ENCODE measurements around the gene ANKS4B.
"Not testable (repeated sequence)": the region's sequence is repeated elsewhere in the genome, so short reads cannot be mapped to it uniquely, and the experiment has no call there.

The ANKS4B gene, protein sequence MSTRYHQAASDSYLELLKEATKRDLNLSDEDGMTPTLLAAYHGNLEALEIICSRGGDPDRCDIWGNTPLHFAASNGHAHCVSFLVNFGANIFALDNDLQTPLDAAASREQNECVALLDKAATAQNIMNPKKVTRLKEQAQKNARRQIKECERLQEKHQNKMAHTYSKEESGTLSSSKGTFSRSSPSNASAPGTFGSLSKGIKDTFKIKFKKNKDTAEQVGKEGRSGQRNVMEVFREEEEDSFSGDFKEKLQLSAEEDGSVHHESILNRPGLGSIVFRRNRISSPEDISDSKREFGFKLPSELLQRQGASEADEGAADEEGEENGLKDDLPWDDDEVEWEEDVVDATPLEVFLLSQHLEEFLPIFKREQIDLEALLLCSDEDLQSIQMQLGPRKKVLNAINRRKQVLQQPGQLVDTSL

DNA sequence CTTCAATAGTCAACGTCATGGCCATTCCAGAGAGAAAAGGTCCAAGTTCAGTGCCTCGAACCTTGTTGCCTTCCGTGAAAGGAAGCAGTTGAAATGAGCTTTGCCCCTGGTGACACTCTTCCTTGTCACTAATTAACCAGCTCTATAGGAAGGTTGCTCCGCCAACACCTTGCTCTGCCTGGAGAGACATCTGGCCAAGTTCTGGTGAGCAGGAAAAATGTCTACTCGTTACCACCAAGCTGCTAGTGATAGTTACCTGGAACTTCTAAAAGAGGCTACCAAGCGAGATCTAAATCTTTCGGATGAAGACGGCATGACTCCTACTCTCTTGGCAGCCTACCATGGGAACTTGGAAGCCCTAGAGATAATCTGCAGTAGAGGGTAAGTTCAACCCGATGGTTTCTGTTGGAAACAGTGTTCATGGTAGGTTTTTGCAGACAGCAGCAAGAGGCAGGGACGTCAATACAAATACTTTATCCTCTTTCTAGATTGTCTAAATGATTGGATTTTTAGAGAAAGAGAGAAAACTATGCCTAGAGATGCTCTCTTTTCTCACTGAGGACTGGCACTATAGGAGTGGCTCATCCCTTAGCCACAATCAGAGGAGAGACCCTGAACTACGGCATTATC lies at the start of gene ANKS4B:
TSS of gene ANKS4B (plus strand) at position 179 of the 630 bp plus-strand sequence. CDS start at position 218, 39 bp downstream.
- DNase-seq = no peak

DNA sequence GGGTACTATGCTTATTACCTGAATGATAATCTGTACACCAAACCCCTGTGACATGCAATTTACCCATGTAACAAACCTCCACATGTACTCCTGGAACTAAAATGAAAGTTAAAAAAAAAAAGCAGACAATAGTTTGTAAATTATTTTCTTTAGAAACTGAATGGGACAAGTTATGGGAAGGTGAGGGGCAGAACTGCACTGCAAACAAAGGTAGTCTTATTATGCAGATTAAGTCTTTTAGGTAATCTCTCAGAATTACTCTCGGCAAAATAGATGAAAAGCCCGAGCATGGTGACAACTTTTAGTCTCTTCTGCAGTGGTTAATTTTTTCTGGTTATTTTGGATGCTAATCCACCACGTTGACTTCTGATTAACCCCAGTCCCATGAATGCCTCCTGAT lies 49.5 kb upstream of the ANKS4B start:
- DNase-seq = no peak

DNA sequence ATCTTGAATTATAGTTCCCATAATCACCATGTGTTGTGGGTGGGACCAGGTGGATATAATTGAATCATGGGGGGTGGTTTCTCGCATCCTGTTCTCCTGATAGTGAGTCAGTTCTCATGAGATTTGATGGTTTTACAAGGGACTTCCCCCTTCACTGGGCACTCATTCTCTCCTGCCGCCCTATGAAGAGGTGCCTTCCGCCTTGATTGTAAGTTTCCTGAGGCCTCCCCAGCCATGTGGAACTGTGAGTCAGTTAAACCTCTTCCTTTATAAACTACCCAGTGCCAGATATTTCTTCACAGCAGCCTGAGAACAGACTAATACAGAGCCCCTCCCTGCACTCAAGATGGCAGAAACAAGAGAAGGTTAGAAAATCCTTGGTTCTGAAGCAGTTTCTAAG lies 48.7 kb upstream of the ANKS4B start:
- no peak for DNase-seq

DNA sequence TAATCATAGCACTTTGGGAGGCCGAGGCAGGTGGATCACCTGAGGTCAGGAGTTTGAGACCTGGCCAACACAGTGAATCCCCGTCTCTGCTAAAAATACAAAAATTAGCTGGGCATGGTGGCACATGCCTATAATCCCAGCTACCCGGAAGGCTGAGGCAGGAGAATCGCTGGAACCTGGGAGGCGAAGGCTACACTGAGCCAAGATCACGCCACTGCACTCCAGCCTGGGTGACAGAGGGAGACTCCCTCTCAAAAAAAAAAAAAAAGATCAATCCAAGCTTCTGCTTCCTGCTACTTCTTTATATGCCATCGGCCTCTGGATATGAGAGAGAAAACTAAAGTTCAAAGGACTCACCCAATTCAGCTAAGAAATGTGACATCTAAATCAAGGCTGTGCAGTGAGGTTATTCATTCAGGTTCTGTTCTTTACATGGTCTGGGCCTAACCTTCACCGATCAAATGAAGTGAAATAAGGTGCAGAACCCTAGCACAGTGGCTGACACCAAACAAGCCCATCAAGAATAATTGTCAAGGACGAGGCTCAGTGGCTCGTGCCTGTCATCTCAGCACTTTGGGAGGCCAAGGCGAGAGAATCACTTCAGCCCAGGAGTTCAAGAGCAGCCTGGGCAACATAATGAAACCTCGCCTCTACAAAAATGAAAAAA lies 47.7 kb upstream of the ANKS4B start:
- DNase-seq = no peak

DNA sequence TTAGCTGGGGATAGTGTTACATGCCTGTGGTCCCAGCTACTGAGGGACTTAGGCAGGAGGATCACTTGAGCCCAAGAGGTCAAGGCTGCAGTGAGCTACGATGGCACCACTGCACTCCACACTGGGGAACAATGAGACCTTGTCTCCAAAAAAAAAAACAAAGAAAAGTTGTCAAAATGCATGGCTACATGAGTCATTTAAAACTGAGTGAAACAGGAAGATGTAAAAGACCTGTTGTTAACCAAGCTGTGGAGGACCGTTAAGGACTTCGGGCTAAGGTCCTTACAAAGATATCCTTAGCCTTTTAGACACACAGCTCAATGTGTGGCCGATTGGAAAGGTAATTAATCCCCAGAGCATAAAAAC lies 47.2 kb upstream of the ANKS4B start:
- DNase-seq = no peak

DNA sequence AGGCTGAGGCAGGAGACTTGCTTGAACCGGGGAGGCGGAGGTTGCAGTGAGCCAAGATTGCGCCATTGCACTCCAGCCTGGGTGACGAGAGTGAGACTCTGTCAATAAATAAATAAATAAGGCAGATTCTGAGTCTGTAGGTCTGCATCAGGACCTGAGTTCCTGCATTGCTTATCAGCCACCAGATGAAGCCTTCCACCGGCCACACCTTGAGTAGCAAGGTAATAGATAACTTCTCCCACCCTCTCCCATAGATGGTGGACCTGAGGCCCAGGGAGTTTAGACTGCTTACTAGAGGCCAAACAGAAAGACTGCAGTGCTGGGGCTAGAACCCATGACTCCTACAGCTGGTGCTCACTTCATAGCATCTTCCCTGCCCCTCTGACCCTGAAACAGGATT lies 44.2 kb upstream of the ANKS4B start:
- DNase-seq = no peak

DNA sequence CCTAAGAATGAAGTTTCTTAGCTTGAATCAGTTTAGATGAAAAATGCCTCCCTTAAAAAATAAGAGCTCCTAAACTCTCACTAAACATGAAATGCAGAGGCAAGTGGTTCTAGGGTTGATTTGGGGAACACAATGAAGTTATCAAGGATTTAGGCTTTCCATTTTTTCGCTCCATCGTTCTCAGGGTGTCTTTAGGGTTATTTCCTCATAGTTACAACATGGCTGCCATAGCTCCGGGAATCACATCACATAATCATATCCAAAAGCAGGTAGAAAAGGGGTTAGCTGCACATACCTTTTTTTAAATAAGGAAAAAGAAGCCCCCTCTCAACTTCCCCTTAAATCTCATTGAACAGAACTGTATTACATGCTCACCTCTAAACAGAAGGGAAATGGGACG lies 43.5 kb upstream of the ANKS4B start:
- DNase-seq = no peak

DNA sequence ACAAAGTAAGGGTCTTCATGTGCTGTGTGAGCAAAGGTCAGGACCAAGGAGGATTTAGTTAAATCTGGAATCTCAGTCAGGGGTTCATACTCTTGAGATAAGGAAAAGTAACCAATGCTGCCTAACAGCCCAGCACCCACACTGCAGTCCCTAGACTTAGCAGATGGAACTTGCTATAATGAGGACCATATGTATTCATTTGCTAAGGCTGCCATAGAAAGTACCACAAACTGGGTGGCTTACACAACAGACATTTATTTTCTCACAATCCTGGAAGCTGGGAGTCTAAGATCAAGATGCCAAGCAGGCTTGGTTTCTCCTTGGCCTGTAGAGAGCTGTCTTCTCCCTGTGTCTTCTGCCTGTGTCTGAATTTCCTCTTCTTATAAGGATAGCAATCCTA lies 42.9 kb upstream of the ANKS4B start:
- no peak for DNase-seq

DNA sequence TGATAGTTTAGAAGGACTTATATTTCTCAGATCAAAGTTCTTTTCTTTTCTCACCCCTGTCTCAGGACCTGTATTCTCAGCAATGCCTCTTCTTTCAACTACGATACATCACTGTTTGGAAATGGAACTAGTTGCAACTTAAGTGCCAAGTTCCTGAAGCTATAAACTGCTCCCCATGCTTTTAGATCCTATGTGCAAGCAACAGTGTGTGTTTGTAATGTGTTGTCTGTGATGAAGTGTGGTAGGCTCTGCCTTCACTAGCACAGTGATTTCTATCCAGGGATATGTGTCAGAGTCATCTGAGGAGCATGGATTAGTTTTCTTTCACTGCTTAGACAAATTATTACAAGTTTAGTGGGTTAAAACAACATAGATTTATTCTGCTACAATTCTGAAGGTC lies 40.5 kb upstream of the ANKS4B start:
- no peak for DNase-seq

DNA sequence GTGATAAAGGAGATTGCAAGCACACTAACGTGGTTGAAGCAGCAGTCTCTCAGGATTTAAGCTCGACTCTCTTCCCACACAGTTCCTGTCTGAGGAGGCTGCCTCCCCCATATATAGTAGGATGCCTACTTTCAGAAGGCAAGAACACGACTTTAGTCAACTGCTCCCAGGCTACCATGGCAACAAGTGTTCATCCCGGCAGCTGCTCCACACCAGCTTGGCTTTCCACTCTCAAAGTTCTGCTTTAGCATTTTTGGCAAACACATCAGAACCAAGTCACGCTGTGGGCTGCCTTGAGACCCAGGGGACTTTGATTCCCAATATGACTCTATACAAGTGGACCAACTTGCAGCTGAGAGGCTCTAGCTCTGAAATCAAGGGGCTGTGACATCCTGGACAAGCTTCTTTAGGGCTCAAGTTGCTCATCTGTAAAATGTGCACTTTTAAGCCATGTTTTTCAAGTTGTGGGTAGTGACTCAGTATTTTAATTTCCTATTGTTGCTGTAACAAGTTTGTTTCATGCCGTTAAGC lies 38.7 kb upstream of the ANKS4B start:
- DNase-seq = no peak

DNA sequence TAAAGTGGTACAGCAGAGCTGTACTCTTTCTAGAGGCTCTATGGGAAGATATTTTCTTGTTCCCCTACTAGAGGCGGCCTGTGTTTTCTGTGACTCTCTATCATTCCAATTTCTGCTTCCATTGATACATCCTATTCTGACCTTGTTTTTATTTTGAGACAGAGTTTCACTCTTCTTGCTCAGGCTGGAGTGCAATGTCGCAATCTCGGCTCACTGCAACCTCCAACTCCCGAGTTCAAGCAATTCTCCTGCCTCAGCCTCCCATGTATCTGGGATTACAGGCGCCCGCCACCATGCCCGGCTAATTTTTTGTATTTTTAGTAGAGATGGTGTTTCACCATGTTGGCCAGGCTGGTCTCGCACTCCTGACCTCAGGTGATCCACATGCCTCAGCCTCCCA lies 38.2 kb upstream of the ANKS4B start:
- not testable (repeated sequence) for DNase-seq

DNA sequence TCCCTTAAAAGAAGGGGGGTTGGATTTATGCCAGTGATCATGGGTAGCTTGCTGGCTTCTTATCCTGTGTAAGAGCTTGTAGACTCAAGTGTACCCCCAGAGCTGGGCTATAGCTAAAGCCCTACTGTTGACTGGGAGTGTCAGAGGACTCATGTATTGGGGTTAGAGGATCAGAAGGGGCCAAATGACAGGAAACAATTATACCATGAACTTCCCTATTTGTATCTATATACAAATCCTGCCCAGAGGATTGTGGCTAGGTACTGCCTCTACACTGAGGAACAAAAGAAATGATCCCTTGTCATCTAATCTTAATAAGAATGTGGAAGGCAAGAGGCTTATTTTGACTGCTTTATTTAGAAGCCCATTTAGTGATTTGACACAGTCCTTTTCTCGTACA lies 36.4 kb upstream of the ANKS4B start:
- no peak for DNase-seq

DNA sequence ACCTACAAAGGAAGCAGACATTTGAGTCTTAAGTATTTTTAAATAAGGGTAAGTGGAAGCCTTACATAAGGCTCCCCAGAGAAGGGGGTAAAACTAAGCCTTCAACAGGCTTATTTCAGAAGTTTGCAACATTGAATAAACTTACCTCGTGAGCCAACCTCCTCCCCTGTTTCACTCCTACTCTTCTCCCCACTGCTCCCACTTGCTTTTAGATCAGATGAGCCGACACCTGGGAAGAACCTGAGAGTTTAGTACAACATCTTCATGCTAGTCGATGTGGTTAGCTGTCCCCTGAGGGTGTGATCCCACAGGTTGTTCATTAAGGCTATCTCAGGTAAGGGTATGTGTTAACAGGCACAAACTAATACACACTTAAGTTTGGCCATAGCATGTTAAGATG lies 35.9 kb upstream of the ANKS4B start:
- no peak for DNase-seq

DNA sequence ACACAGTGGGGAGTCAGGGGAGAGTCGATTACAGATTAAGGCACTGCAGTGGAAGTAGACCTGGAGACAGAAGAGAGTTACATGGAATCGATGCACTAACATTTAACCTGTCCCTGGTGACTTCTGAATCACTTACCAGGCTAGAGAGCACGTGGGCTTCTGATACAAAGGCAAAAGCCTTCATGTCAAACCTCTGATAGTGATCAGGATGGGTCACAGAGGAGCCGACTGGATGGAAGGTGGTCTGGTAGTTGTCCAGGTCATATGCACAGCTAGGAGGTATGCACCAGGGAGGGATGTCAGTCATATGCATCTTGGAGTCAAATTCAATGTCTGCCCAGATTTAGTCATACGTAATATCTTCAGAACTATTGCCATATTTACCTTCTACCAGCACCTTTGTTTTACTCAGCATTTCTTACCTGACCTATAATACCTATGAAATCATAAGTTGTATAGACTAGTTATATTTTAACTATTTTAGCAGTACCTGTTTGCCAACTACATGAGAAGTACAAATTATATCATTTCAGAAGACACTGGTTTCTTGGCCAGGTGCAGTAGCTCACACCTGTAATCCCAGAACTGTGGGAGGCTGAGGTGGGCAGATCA lies 33.8 kb upstream of the ANKS4B start:
- no peak for DNase-seq

DNA sequence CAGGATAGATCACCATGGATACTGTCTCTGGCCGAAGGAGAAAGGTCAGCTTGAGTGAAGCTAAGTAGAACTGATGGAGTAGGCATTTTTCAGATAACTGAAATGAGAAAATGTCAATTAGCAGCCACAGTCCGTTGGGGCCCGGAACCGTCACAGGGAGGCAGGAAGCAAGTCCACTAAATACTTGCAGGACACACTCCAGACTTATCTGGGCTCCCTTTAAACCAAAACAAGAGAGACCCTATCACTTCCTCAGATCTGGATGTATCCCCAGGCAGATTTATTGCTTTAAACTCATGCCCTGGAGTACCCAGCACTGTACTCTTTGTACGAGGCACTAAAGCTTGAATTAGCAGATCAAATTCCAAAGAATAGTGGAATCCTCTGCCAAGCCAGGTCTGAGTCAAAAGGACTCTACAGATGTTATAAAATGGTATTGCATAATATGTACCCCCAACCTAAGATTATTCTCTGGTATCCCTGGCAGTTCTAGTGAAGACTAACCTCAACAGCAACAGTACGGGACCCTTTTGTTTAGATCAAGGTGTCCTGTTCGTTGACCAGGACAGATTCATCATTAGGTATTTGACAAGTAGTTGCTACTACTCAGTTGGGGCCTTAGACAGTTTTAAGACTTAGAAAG lies 30.2 kb upstream of the ANKS4B start:
- no peak for DNase-seq

DNA sequence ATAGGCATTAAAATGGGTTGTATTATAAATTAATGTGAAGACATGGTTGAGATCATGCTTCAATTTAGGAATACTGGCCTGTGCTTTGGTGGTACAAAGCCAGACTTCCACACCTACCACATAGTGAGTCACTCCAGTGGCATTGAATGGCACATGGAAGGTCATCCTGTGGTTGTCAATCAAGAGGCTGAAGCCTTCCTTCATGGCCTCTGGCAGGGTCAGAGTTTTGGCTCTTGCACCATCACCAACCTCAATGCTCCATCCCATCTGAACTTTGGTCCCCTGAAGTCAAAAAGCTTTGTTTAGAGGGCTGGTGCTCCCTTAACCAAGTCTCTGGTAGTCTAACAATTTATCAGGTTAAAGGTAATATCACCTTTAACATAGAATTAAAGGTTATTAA lies 28.2 kb upstream of the ANKS4B start:
- DNase-seq = no peak

DNA sequence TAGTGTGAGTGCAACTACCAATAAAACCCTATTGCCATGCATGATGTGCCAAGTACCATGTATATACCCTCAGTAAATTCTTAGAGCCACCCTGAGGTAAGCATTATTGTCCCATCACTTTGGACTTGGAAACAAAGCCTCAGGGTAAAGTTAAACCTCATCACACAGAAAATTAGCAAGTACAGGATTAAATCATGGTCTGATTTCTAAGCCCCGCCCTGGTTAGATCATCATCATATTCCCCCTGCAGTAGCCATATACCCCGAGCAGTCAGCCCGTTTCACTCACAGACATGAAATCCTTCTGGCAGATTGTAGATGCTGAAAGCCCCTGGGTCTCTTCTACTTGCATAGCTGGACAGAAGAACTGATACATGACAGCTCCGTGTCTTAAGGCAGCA lies 26.9 kb upstream of the ANKS4B start:
- no peak for DNase-seq

DNA sequence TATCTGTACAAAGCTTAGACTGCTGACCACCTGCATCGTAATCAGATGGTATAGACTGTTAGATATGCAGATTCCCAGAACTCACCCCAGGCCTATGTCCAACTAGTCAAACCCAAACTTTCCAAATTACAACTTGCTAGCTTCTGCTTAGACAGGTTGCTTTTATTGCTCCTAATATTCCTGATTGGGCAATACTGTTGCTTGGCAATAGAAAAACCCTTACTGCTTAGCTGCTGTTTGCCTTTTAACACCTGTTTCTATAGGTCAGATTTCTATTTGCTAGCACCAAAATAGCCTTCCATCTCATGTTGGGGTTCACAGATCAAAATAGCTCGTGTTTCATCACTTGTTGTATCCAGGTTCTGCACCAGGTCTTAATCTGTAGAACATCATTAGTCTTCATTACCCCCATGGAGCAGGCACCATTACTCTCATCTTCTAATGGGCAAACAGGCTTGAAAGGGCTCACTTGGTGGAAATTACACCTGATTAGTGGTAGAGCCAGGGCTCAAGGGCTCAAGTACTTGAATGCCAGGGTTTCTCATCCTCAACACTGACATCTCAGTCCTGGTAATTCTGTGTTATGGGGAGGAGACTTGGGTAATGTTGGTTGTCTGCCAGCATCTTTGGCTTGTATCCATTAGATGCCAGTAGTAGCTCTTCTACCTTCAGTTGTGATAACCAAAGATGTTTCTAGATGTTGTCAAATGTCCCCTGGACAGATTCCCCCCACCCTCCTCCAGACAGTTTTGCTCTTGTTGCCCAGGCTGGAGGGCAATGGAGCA lies 24.9 kb upstream of the ANKS4B start:
- no peak for DNase-seq

DNA sequence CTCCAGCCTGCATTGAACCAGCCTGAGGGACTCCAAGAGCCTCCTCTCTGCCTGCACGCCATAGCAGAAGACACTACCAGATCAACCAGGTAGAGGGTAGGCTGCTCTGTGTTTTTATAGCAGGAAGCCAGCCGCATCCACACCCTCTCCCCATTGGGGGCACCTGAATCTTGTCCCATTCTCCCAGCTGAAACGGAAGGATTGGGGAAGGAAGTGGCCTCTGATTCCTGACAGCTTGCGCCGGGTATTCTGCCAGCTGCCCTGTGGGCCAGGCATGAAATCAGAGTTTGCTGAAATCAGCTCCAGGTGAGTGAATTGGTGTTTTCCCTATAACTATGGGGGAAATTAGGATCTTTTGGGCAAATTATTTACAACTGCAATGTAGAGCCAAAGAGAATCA lies 22.0 kb upstream of the ANKS4B start, which contains the start of gene ZP2:
TSS of gene ZP2 (minus strand) at position 89 of the 400 bp plus-strand sequence. CDS start at position 62, 27 bp downstream.
- DNase-seq = no peak

DNA sequence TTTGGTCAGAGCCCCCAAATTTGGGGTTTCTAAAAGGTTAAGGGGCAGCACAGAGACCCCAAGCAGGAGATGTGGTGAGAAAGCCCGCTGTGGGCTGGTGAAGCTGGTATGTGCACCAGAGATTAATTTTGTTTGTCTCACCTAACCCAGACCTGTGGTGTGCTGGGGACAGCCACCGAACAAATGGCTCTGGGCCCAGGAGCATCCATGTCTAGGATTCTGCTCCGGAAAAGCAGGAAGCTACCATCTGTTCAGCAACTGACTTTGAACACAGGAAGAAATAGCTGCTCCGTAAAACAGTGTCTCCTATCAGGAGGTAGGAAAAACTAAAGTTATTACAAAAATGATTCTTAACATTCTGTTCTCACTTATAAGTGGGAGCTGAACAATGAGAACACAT lies 19.4 kb upstream of the ANKS4B start:
- no peak for DNase-seq

DNA sequence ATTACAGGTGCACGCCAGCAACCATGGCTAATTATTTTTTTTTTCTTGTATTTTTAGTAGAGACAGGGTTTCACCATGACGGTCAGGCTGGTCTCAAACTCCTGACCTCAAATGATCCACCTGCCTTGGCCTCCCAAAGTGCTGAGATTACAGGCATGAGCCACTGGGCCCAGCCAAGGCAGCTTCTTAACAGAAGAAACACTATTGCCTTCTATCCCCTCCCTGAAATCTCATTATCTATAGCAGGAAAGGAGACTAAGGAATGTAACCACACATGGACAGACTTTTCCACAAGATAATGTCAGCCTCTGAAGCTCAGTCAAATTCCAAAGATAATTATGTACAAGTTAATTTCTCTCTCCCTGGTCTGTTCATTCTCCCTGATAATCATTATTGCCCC lies 16.4 kb upstream of the ANKS4B start:
- DNase-seq = no peak

DNA sequence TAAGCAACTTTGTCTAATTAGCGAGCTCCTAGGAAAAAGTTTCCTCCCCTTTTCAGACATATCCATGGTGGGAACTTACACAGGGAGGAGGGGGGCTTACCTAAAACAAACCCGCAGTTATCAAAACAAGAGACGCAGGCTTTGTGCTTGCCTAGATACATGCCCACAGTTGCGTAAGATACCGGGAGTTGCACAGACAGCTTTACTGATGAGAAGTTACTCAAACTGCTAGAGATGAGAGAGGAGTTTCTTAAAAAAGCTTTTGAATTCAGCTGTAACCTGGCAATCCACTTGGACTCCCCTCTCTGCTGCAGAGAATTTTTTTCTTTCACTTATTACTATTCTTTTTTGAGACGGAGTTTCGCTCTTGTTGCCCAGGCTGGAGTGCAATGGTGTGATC lies 15.3 kb upstream of the ANKS4B start:
- DNase-seq = no peak
